ENCODE measurements around the gene CLIC3.

CLIC3 gene

GRCh38 chr9:137017791-137018497 lies 21.6 kb upstream of the CLIC3 start:
- in situ Hi-C loops (cut with MboI; ENCODE audit: low sequenced_read_pairs, unreplicated experiment), result no loop called here
- TF ChIP-seq CTCF (IDR thresholded peaks at IDR 0.05; ENCODE audit: borderline replicate concordance, control extremely low read depth, extremely low read depth, insufficient read depth, missing control alignments), result no peak
- DNase-seq (ENCODE audit: low spot score), result no peak

- no peak for DNase-seq (ENCODE audit: low spot score)
- no peak for TF ChIP-seq CTCF (IDR thresholded peaks at IDR 0.05; ENCODE audit: borderline replicate concordance, control extremely low read depth, extremely low read depth, insufficient read depth, missing control alignments)
- in situ Hi-C loops (cut with MboI; ENCODE audit: low sequenced_read_pairs, unreplicated experiment), result no loop called here
Observed at GRCh38 chr9:137017071-137017470, 20.7 kb upstream of the CLIC3 start.

- no peak for TF ChIP-seq CTCF (IDR thresholded peaks at IDR 0.05; ENCODE audit: borderline replicate concordance, control extremely low read depth, extremely low read depth, insufficient read depth, missing control alignments)
- in situ Hi-C loops (cut with MboI; ENCODE audit: low sequenced_read_pairs, unreplicated experiment), result no loop called here
- no peak for DNase-seq (ENCODE audit: low spot score)
Observed at GRCh38 chr9:137016436-137016835, 20.1 kb upstream of the CLIC3 start.

GRCh38 chr9:137015976-137016375 lies 19.6 kb upstream of the CLIC3 start:
- DNase-seq (ENCODE audit: low spot score), result no peak
- no peak for TF ChIP-seq CTCF (IDR thresholded peaks at IDR 0.05; ENCODE audit: borderline replicate concordance, control extremely low read depth, extremely low read depth, insufficient read depth, missing control alignments)
- in situ Hi-C loops (cut with MboI; ENCODE audit: low sequenced_read_pairs, unreplicated experiment), result no loop called here

- no peak for TF ChIP-seq CTCF (IDR thresholded peaks at IDR 0.05; ENCODE audit: borderline replicate concordance, control extremely low read depth, extremely low read depth, insufficient read depth, missing control alignments)
- DNase-seq (ENCODE audit: low spot score), result no peak
- in situ Hi-C loops (cut with MboI; ENCODE audit: low sequenced_read_pairs, unreplicated experiment), result no loop called here
Observed at GRCh38 chr9:137015540-137015930, 19.2 kb upstream of the CLIC3 start.

GRCh38 chr9:137014776-137015539 lies 18.6 kb upstream of the CLIC3 start:
- in situ Hi-C loops (cut with MboI; ENCODE audit: low sequenced_read_pairs, unreplicated experiment), result no loop called here
- DNase-seq (ENCODE audit: low spot score), result no peak

More at GRCh38 chr9:137014776-137015539, 18.6 kb upstream of the CLIC3 start:
- no peak for TF ChIP-seq CTCF (IDR thresholded peaks at IDR 0.05; ENCODE audit: borderline replicate concordance, control extremely low read depth, extremely low read depth, insufficient read depth, missing control alignments)
